Chondrocyte (in vitro differentiated cells): ENCODE measurements around the gene SLC35E2B. TPM values are rescaled to one million over a fixed set of nuclear protein-coding genes. Genes with fewer than 3 reads are reported as not detected.

ENCODE experiments used
- DNase-seq: peaks from one replicate; pipeline ENCODE4 v3.0.0; 2021; ENCODE audit warnings: mixed read lengths, low spot score
- H3K27ac Mint-ChIP-seq: one replicate; pipeline ENCODE4 v1.8.0; 2021; ENCODE audit warnings: mild to moderate bottlenecking, moderate library complexity, mixed read lengths; ENCODE audit not compliant: unreplicated experiment
- H3K27me3 Mint-ChIP-seq: 2 replicates; pipeline ENCODE4 v1.8.0; 2021; ENCODE audit warnings: low read depth, mixed read lengths
- H3K36me3 Mint-ChIP-seq: 2 replicates; pipeline ENCODE4 v1.8.0; 2021; ENCODE audit warnings: low read depth, mixed read lengths
- H3K4me1 Mint-ChIP-seq: 2 replicates; pipeline ENCODE4 v1.8.0; 2021; ENCODE audit warnings: low read depth, mild to moderate bottlenecking, mixed read lengths
- H3K4me3 Mint-ChIP-seq: one replicate; pipeline ENCODE4 v1.8.0; 2021; ENCODE audit warnings: mild to moderate bottlenecking, moderate library complexity, mixed read lengths; ENCODE audit not compliant: unreplicated experiment
- H3K9me3 Mint-ChIP-seq: 2 replicates; pipeline ENCODE4 v1.8.0; 2021; ENCODE audit warnings: low read depth, mixed read lengths
- total RNA-seq: library from RNA; stranded (reverse); gene quantifications from 3 replicates; pipeline ENCODE4 v1.2.1, GENCODE V29; 2021
- TF ChIP-seq, protein P1 (sequence below): fragments of 200-600 bp; sonication (generic); IDR thresholded peaks from 2 replicates; pipeline ENCODE4 v1.5.0; 2021; ENCODE audit warnings: antibody characterized with exemption, mild to moderate bottlenecking, moderate library complexity

Gene SLC35E2B
- total RNA-seq, 1 donor from 2014 or later = 51.6 TPM

DNA sequence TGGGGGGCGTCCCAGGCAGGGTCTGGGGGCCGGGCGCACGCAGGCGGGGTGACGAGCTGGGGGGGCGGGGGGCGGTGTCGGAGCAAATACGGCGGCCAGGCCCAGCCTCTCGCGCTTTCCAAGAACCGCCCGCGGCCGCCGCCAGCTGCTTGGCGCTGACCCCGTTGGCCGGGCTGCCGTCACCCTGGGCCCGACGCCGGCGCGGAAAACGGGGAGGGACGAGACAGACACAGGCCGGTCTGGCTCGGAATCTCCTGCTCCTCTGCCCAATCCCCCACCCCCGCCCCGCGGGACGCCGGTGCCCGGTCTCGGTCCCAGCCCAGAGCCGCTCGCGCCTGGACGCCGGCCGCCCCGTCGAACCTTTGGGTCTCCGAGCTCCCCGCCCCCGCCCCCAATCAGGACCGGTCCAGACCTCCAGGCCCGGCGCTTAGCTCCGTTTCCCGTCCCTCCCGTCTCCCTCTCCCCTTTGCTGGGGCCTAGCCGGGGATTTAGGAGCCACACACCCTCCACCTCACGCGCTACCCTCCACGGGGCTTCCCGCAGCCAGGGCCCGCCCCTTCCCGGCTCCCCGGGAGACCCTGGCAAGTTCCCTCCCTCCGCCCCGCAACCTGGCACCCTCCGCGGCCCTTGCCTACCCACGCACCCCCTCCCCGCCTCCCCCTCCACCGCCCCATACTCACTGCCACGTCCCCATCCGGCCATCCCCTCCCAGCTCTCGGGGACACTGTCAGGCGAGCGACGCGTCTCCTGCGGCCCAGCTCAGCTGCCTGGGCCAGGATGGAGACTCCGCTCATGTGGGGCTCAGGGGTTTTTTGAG, 61.4 kb downstream of the SLC35E2B start:
- TF ChIP-seq, protein P1, sequence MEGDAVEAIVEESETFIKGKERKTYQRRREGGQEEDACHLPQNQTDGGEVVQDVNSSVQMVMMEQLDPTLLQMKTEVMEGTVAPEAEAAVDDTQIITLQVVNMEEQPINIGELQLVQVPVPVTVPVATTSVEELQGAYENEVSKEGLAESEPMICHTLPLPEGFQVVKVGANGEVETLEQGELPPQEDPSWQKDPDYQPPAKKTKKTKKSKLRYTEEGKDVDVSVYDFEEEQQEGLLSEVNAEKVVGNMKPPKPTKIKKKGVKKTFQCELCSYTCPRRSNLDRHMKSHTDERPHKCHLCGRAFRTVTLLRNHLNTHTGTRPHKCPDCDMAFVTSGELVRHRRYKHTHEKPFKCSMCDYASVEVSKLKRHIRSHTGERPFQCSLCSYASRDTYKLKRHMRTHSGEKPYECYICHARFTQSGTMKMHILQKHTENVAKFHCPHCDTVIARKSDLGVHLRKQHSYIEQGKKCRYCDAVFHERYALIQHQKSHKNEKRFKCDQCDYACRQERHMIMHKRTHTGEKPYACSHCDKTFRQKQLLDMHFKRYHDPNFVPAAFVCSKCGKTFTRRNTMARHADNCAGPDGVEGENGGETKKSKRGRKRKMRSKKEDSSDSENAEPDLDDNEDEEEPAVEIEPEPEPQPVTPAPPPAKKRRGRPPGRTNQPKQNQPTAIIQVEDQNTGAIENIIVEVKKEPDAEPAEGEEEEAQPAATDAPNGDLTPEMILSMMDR = no peak
- H3K36me3 Mint-ChIP-seq = no peaks in the 10 kb centered on the region
- no peaks in the 10 kb centered on the region for H3K27me3 Mint-ChIP-seq
- DNase-seq = no peak
- peak overlapping the region; percentile 57 for H3K27ac Mint-ChIP-seq
- peak overlapping the region; percentile 57 for H3K4me3 Mint-ChIP-seq
- no peaks in the 10 kb centered on the region for H3K9me3 Mint-ChIP-seq
- no peaks in the 10 kb centered on the region for H3K4me1 Mint-ChIP-seq

DNA sequence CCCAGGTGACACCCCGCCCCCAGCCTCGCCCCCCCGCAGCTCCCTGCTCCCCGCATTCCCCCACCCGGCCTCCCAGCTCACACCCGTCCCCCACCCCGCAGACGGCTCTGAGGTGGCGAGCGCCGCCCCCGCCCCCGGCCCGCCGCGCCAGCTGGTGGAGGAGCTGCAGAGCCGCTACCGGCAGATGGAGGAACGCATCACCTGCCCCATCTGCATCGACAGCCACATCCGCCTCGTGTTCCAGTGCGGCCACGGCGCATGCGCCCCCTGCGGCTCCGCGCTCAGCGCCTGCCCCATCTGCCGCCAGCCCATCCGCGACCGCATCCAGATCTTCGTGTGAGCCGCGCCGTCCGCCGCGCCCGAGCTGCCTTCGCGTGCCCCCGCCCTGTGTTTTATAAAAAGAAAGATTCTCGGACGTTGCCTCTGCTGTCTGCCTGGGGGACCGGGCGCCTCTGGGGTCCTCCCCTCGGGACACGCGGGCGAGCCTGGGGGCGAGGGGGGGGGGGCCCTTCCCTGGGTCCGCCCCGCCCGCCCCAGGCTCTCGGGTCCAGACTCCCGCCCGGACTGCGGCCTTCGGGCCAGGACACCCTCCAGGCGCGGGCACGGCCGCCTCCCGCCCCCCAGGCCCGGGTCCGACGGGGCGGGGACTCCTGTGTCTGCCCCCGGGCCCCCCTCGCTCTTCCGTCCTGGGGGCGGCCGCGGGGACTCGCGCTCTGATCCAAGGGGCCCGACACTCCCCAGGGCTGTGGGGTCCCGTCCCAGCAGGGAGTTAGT, 62.2 kb downstream of the SLC35E2B start:
- no peaks in the 10 kb centered on the region for H3K27me3 Mint-ChIP-seq
- no peak overlapping the region for H3K4me3 Mint-ChIP-seq
- no peak overlapping the region for H3K27ac Mint-ChIP-seq
- TF ChIP-seq, protein P1 = no peak
- H3K4me1 Mint-ChIP-seq = no peaks in the 10 kb centered on the region
- no peak for DNase-seq
- H3K9me3 Mint-ChIP-seq = no peaks in the 10 kb centered on the region
- H3K36me3 Mint-ChIP-seq = no peaks in the 10 kb centered on the region

DNA sequence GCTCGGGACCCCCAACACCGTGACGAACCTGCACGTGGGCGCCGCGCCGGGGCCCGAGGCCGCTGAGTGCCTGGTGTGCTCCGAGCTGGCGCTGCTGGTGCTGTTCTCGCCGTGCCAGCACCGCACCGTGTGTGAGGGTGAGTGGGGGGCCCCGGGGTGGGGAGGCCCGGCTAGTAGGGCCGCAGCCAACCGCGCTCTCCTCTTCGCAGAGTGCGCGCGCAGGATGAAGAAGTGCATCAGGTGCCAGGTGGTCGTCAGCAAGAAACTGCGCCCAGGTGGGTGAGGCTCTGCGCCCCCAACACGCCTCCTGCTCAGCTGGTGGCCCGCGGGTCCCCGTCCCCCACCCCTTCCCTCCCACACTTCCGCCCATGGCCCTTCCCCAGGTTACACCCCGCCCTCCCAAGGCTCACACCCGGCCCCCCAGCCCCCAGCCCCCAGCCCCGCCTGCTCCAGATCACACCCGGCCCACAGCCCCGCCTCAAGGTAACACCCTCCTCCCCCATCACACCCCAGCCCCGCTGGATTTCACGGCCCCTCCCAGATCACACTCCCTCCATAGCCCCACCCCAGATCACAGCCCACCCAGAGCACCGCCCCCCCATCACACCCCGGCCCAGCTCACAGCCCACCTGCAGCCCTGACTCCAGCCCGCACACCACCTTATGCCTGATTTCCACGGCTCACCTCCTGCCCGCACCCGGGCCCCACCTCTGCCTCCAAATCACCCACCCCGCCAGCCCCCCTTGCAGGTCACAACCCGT, 63.0 kb downstream of the SLC35E2B start:
- H3K4me3 Mint-ChIP-seq = no peak overlapping the region
- DNase-seq = no peak
- TF ChIP-seq, protein P1 = no peak
- no peak overlapping the region for H3K27ac Mint-ChIP-seq
- H3K36me3 Mint-ChIP-seq = no peaks in the 10 kb centered on the region
- no peaks in the 10 kb centered on the region for H3K9me3 Mint-ChIP-seq
- no peaks in the 10 kb centered on the region for H3K27me3 Mint-ChIP-seq
- no peaks in the 10 kb centered on the region for H3K4me1 Mint-ChIP-seq

DNA sequence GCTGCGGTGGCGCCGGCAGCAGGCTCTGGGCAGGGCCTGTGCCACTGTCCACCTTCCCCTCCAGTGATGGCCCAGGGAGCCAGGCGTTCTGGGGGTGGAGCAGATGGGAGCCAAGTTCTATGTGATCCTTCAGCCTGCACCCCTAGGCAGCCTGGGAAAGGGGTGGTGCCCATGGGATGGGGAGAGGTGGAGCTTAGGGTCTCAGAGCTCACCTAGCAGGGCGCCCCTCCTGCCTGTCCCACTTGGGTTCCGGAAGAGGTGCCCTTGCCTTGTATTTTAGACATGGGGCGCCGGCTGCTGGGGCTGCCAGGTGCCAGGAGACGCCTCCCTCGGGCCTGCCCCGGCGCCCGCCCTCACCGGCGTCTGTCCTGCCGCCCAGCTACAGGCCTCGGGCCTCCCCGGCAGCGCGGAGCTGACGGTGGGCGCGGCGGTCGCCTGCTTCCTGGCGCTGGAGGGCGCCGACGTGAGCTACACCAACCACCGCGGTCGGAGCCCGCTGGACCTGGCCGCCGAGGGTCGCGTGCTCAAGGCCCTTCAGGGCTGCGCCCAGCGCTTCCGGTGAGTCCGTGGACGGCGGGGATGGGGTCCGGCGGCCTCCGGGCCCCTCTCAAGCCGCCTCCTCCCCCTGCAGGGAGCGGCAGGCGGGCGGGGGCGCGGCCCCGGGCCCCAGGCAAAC, 63.7 kb downstream of the SLC35E2B start:
- no peak overlapping the region for H3K27ac Mint-ChIP-seq
- H3K9me3 Mint-ChIP-seq = no peaks in the 10 kb centered on the region
- H3K36me3 Mint-ChIP-seq = no peaks in the 10 kb centered on the region
- DNase-seq = no peak
- H3K4me3 Mint-ChIP-seq = no peak overlapping the region
- no peaks in the 10 kb centered on the region for H3K4me1 Mint-ChIP-seq
- no peaks in the 10 kb centered on the region for H3K27me3 Mint-ChIP-seq
- TF ChIP-seq, protein P1 = no peak
